ENCODE results near the gene CPT1B.
"Not testable (repeated sequence)": the region's sequence is repeated elsewhere in the genome, so short reads cannot be mapped to it uniquely, and the experiment has no call there.

The CPT1B gene

GRCh38 chr22:50577987-50578775 is at the start of gene CPT1B:
Gene CPT1B (minus strand): TSS chr22:50578427. CDS start chr22:50577915, 512 bp downstream.
- H3K4me3 Mint-ChIP-seq, result peak within 1 kb of the TSS; percentile 47 to 61
- peaks cover 42% of the 10 kb centered on the region for H3K4me1 Mint-ChIP-seq
- no peaks in the 10 kb centered on the region for H3K9me3 Mint-ChIP-seq
- no peak for ATAC-seq
- no peaks in the 10 kb centered on the region for H3K27me3 Mint-ChIP-seq
- no peak within 1 kb of the TSS for H3K27ac Mint-ChIP-seq
- DNase-seq, result no peak

DNA sequence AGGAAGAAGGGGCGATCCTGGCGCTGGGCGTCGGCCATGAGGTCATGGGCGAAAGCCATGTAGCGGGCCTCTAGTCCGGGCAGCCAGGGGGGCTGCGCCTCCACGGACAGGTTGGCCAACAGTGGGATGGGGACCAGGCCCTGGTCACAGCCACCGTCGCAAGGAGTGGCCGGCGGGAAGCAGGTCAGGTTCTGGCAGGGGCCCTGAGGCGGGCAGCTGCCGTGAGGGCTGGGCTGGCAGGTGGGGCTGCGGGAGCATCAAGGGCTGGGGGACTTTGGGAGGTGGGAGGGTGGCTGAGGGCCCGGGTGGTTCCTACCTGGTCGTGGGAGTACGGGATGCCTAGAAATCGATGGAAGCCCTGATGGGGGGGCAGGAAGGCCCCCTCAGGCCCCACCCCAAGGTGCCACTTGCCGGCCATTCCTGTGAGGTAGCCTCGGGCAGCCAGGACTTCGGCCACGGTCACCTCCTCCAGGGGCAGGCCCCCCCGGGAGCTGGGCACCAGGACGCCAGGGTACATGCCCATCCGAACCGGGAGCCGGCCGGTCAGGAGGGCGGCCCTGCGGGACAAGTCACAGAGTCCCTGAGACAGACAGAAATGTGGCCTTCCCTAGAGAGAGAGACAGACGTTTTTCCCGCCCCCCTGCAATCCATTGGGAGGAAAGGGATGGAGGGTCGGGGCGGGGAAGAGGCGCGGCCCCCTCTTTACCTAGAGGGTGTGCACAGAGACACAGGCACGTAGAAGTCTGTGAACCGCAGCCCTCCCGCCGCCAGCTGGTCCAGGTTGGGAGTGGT is 48.8 kb upstream of the CPT1B start:
- H3K27me3 Mint-ChIP-seq, result no peaks in the 10 kb centered on the region
- DNase-seq, result no peak
- no peaks in the 10 kb centered on the region for H3K9me3 Mint-ChIP-seq
- H3K27ac Mint-ChIP-seq, result peak overlapping the region; percentile 27 to 28
- H3K4me3 Mint-ChIP-seq, result peak overlapping the region; percentile 84 to 92
- H3K4me1 Mint-ChIP-seq, result peaks cover 37% of the 10 kb centered on the region
- peak; percentile 14 for ATAC-seq

GRCh38 chr22:50626314-50626849 is 48.2 kb upstream of the CPT1B start:
- no peak for ATAC-seq
- H3K4me3 Mint-ChIP-seq, result peak overlapping the region; percentile 75
- H3K27me3 Mint-ChIP-seq, result no peaks in the 10 kb centered on the region
- no peaks in the 10 kb centered on the region for H3K9me3 Mint-ChIP-seq
- peak overlapping the region in 1 of 2 donors; percentile 27 for H3K27ac Mint-ChIP-seq
- H3K4me1 Mint-ChIP-seq, result peaks cover 43% of the 10 kb centered on the region
- DNase-seq, result no peak

DNA sequence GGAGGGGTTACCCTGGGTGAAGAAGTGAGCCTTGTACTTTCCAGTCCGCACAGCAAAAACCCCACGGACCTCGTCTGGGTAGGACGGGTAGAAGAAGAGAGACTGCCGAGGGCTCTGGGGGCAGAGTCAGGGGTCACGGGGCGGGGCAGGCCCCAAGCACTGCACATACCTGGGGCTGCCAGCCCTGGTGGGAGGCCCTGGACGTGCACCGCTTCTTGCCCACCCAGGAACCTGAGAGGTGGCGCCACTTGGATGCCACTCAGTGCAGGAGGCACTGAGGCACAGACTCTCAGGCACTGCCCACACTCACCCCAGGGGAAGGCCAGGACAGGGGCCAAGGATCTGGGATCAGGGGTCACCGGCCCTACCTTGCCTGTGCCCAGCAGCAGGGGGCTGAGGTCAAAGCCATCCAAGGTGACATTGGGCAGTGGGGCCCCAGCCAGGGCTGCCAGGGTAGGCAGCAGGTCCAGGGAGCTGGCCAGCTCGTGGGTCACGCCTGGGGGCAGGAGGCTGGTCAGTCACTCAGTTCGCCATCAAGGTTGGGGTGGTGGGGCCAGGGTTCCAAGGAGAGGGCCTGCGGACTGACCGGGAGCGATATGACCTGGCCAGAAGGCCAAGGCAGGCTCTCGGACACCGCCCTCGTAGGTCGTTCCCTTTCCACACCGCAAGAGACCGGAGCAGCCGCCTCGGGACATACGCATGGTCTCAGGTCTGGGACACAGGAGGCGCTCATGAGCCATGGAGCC is 47.5 kb upstream of the CPT1B start:
- Mint-ChIP-seq H3K4me1 (peaks cover 50% of the 10 kb centered on the region), H3K27ac (no peak overlapping the region), H3K27me3 (no peaks in the 10 kb centered on the region), H3K4me3 (no peak overlapping the region), H3K9me3 (no peaks in the 10 kb centered on the region)
- ATAC-seq (no peak), DNase-seq (no peak)

- Mint-ChIP-seq H3K27ac (peak overlapping the region in 1 of 2 donors; percentile 29), H3K4me1 (peaks cover 56% of the 10 kb centered on the region), H3K27me3 (no peaks in the 10 kb centered on the region), H3K4me3 (no peak overlapping the region), H3K9me3 (no peaks in the 10 kb centered on the region)
- DNase-seq, result no peak
- no peak for ATAC-seq
These were observed 46.9 kb upstream of the CPT1B start for GRCh38 chr22:50625131-50625567.

DNA sequence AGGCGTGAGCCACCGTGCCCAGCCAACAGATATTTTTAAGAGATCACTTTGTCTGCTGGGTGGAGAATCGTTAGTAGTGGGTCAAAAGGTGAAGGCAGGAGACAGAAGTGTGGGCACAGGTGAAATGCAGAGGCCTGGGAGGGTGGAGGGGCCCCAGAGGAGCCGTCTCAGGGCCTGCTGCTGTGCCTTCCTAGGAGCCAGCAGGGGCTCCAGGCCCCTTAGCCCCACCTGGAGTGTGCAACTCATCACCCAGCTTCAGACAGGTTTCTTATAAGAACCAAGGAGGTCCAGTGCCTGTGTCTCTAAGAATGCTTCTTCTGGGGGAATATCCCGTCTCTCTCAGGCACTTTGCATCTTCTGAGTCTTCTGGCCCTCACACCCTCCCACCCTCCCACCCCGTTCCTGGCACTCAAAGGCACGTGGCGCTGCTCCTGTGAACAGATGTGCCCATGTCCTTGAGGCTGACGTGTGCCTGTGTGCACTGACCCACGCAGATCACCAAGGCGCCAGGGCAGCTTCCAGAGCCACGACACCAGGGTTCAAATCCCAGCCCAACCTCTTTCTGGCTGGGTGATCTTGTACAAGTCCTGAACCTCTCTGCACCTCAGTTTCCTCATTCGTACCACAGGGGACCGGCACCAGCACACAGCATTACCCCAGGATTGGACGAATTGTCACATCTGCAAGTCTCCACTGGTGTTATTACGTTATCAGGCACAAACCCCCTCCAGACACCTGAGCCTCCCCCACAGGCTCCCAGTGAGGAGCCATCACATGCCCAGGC is 46.3 kb upstream of the CPT1B start:
- Mint-ChIP-seq H3K27ac (no peak overlapping the region), H3K4me3 (no peak overlapping the region), H3K4me1 (peaks cover 62% of the 10 kb centered on the region), H3K9me3 (no peaks in the 10 kb centered on the region), H3K27me3 (no peaks in the 10 kb centered on the region)
- DNase-seq, result no peak
- no peak for ATAC-seq

DNA sequence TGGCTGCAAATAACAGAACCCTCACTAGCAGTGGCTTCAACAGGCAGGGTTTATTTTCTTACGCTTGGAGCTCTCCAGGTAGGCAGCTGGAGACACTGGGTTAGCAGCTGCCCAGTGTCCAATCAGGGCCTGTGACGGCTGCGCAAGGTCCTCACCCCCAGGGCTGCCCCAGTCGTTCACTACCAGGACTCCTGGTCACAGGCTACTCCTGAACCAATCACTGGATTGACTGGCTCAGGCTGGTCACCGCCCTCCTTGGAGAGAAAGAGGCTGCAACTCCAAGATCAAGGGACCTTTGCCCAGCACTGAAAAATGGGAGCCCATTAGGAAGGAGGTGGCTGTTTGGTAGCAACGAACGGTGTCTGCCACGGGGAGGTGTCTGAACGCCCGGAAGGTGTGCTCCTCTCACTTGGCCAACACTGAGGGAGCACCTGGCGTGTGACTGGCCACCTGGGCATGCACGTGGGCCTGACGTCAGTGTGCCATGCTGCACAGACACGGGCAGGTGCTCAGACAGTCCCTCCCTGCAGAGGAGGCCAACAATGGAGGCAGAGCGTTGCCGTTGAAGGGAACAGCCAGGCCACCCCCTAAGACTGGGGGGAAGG is 44.6 kb upstream of the CPT1B start:
- no peak for ATAC-seq
- Mint-ChIP-seq H3K27me3 (no peaks in the 10 kb centered on the region), H3K4me1 (peaks cover 56% of the 10 kb centered on the region), H3K27ac (peak overlapping the region; percentile 61 to 98), H3K4me3 (peak overlapping the region; percentile 89 to 91), H3K9me3 (no peaks in the 10 kb centered on the region)
- no peak for DNase-seq

GRCh38 chr22:50621948-50622722 is 43.9 kb upstream of the CPT1B start:
- no peaks in the 10 kb centered on the region for H3K27me3 Mint-ChIP-seq
- peak overlapping the region; percentile 89 to 91 for H3K4me3 Mint-ChIP-seq
- peak overlapping the region; percentile 97 to 98 for H3K27ac Mint-ChIP-seq
- peaks cover 56% of the 10 kb centered on the region for H3K4me1 Mint-ChIP-seq
- ATAC-seq, result no peak
- peak; percentile 35 to 55 for DNase-seq
- no peaks in the 10 kb centered on the region for H3K9me3 Mint-ChIP-seq

- DNase-seq, result peak; percentile 73 to 79
- no peaks in the 10 kb centered on the region for H3K9me3 Mint-ChIP-seq
- H3K4me3 Mint-ChIP-seq, result peak overlapping the region; percentile 89 to 91
- H3K27ac Mint-ChIP-seq, result peak overlapping the region; percentile 97 to 98
- peaks cover 50% of the 10 kb centered on the region for H3K4me1 Mint-ChIP-seq
- H3K27me3 Mint-ChIP-seq, result no peaks in the 10 kb centered on the region
- ATAC-seq, result peak; percentile 81
These were observed 43.2 kb upstream of the CPT1B start for GRCh38 chr22:50621356-50621880.

- H3K9me3 Mint-ChIP-seq, result no peaks in the 10 kb centered on the region
- H3K4me3 Mint-ChIP-seq, result peak overlapping the region; percentile 89 to 91
- peak overlapping the region; percentile 97 to 98 for H3K27ac Mint-ChIP-seq
- no peaks in the 10 kb centered on the region for H3K27me3 Mint-ChIP-seq
- DNase-seq (peak; percentile 77 to 84), ATAC-seq (peak; percentile 76)
- H3K4me1 Mint-ChIP-seq, result peaks cover 48% of the 10 kb centered on the region
These were observed 42.5 kb upstream of the CPT1B start for GRCh38 chr22:50620593-50621355.

DNA sequence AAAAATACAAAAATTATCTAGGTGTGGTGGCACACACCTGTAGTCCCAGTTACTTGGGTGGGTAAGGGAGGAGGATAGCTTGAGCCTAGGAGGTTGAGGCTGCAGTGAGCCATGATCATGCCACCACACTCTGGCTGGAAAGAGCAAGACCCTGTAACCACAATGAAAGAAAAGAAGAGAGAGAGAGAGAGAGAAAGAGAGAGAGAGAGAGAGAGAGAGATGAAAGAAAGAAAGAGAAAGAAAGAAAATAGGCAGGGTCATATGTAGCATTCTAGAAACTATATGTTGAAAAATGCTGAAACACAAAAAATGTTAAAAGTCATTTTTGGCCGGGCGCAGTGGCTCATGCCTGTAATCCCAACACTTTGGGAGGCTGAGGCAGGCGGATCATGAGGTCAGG is 36.1 kb upstream of the CPT1B start:
- not testable (repeated sequence) for H3K9me3 Mint-ChIP-seq, DNase-seq, H3K4me3 Mint-ChIP-seq, H3K27ac Mint-ChIP-seq, ATAC-seq
- Mint-ChIP-seq H3K4me1 (peaks cover 21% of the 10 kb centered on the region), H3K27me3 (peaks cover 46% of the 10 kb centered on the region)

DNA sequence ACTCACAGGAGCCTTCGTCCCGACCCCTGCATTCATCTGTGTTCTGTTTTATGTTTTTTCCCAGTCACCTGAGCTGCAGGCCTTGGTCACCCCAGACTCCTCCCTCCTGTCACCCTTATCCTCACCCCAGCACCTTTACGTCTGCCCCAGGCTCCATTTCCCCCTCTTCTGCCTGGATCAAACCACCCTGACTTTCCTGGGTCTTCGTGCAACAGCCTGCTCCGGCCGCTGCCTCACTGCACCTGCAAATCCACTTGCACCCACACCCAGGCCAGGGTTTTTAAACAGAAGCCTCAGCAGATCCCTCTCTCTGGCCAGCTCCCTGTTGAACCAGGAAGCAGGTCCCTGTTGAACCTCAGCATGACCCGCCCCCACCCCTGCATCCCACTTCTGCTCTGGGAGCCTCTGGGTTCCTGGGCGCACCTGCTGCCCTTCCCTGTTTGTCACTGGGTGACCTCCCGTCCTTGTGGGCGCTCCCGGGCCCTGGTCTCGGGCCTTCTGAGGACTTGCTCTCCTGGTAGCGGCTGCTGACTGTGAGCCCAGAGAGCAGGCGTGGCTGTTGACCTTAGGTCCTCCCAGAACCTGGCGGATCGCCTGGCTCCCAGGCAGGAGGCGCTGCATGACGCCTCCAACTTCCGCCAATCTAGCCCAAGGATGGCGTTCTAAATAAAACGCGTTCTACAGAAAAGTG is 35.2 kb upstream of the CPT1B start:
- no peak for DNase-seq
- H3K4me3 Mint-ChIP-seq, result no peak overlapping the region
- no peak overlapping the region for H3K27ac Mint-ChIP-seq
- peaks cover 19% of the 10 kb centered on the region for H3K4me1 Mint-ChIP-seq
- H3K27me3 Mint-ChIP-seq, result peaks cover 50% of the 10 kb centered on the region
- no peak for ATAC-seq
- H3K9me3 Mint-ChIP-seq, result no peaks in the 10 kb centered on the region
